ENCODE results near the gene FMN1.

FMN1 gene

GRCh38 chr15:33194704-33195670, at the start of gene FMN1:
FMN1 (minus strand) TSS chr15:33194714; CDS start chr15:33154914, 39,800 bp downstream.
- peak; percentile 88 to 91 for DNase-seq

GRCh38 chr15:33243869-33244268, 49.4 kb upstream of the FMN1 start:
- no peak for DNase-seq

- DNase-seq, result no peak
Observed at GRCh38 chr15:33243393-33243792, 48.9 kb upstream of the FMN1 start.

- no peak for DNase-seq
Observed at GRCh38 chr15:33242669-33243191, 48.2 kb upstream of the FMN1 start.

- no peak for DNase-seq
Observed at GRCh38 chr15:33242165-33242564, 47.7 kb upstream of the FMN1 start.

GRCh38 chr15:33236841-33237509, 42.5 kb upstream of the FMN1 start:
- no peak for DNase-seq

DNA sequence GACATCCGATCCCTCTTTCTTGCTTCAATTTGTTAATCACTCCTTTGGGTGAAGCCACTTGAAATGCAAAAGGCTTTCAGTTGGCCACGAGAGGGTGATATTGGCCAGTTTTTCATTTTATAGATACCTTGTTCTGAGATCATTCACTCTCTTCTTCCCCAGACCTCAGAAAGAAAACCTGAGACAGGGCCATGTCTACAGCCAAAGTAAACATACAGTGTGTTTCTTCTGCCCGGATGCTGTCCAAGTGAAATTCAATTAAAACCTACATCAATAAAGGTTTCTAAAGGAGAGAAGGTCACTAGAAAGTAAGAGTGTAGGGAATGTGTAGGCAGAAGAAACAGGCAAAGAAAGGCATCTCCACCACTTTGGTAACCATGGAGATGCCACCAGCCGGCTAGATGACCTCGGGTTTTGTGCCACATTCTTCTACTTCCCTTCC, 39.5 kb upstream of the FMN1 start:
- DNase-seq, result no peak

DNA sequence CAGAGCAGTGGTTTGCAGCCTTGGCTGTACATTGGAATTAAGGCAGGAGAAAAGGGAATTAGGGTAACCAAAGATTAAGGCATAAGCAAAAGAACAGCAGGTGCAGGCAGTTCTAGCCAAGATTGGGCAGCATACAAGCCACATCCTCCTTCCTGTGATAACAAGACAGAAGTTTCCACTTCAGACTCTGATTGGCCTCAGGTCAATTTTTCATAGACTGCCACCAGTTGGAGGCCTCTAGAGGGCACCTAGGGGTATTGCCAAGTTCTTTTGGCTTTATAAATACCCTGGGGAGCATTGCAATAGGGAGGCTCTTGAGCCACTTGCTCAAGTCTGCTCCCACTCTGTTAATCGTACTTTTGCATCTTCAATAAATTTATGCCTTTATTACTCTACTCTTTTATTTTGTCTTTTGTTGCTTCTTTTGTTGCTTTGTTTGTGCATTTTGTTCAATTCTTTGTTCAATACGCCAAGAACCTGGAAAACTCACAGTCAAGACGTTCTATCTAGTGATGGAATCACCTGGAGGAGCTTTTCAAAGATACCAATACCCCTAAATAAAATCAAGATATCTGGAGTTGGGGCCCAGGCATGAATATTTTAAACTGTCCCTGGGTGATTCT, 32.2 kb upstream of the FMN1 start:
- DNase-seq, result peak; percentile 55 to 70

DNA sequence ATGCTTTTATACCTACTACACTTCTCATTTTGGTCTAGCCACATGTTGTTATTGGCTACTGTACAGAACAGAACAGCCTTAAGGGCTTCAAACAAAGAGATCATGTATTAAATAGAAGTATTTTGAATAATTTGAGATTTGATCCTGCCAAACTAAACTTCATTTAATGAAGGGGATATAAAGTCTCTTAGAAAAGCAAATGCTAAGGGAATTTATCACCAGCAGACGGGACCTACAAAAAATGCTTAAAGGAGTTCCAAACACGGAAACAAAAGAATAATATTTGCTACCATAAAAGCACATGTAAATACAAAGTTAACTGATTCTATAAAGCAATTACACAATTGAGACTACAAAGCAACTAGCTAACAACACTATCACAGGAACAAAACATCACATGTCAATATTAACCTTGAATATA, 23.6 kb upstream of the FMN1 start:
- DNase-seq, result no peak

DNA sequence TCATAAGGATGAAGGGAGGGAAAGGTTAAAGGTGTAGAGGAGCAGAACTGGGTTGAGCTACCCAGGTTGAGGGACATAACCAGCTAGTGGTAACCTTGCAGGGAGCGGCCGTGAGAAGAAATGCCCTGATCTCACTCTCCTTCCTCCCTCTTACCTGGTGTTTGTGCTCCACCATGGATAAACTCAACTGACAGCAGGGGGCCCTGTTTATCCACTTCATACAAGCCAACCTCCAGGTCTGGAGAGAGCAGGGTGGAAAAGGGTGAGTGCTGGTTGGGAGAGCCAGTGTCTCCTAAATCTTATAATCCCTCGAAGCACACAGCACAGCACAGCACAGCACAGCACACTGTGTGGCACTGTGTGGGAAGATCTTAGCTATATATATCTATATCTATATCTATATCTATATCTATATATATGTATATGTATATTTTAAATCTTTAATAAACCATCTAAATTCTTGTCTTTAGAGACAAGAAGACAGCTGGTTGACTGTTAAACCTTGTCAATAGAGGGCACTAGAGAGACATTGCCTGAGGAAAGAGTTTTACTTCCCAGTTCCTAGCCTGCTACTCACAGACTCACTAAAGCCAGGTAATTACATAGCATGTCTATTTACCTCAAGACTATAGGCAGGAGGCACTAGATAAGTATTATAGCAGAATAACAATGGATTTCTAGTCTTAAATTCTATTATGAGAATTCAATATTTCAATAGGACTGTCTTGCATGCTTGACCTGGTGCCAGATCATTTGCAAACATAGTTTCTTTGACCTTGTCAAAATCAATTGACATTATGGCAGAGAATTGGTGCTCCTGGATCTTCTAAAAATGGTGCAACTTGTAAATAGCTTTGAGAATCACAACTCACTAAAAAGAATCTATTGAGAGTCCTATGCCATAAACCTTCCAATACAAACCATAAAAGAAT, 21.7 kb upstream of the FMN1 start:
- DNase-seq, result no peak

GRCh38 chr15:33211176-33211808, 16.8 kb upstream of the FMN1 start:
- DNase-seq, result no peak

GRCh38 chr15:33209575-33210481, 15.3 kb upstream of the FMN1 start:
- no peak for DNase-seq

- no peak for DNase-seq
Observed at GRCh38 chr15:33207646-33208045, 13.1 kb upstream of the FMN1 start.

DNA sequence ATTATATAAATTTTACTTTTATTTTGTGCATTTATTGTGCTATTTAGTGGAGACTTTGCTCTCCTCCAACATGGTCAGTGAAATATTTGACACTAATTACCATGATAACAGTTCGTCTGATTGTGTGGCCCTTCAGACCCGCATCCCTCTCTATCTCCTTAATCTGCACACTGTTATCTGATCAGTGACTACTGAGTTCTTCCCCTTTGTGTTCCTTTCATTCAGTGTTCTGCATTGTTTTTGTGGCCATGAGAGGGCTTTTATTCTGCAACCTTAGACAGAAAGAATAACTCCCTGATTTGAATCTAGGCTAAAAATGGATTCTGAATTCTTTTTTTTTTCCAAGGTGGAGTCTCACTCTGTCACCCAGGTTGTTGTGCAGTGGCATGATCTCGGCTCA, 11.9 kb upstream of the FMN1 start:
- no peak for DNase-seq

GRCh38 chr15:33204926-33205325, 10.4 kb upstream of the FMN1 start:
- DNase-seq, result no peak

- no peak for DNase-seq
Observed at GRCh38 chr15:33204087-33204486, 9.6 kb upstream of the FMN1 start.

DNA sequence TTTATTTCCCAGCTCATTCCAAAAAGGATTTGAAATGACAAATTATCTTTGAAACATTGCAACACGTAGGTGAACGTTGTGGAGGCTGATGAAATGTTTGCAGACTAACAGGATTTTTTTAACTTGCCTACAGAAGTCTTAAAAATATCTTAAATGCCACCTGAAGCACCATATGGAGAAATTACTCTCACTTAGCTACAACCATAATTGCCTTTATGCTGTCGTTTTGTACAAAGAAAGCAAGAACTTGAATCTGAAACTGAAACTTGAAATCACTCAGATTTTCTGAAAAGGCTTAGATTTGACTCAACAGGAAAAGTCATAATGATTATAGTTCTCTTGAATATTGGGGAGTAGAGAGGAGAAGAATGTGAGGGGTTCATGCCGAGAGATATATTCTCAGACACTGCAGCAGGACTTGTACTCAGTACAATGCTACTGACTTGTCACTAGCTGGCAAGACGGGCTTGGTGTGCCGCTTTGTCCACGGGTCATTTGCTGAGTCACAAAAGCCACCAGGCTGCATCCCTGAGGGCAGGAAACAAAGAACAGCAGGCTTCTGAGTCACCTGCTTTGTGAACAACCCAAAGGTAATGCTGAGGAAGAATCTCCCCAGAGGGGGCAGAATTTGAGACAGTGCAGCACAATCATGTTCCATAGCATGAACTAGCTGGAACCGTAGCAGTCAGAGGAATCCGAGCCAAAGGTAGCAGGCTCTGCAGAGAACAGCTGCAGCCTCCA, 7.1 kb upstream of the FMN1 start:
- DNase-seq, result peak; percentile 56 to 64

DNA sequence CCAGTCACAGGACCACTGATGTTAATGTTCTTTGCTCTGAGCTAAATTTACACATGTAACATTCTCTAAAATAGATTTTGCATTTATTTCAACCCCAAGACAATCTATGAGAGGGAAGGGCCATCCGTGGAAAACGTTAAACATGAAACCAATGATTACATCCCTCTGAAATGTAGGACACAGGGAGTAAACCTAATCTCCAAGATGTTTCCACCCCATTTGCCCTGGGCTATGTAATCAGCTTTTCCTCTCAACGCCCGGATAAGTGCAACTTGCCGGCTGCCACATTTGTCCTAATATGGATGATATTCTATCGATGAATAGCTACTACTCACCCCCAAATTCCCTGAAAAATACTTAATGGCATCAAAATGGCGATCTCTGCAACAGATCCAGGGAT, 6.4 kb upstream of the FMN1 start:
- DNase-seq, result no peak

DNA sequence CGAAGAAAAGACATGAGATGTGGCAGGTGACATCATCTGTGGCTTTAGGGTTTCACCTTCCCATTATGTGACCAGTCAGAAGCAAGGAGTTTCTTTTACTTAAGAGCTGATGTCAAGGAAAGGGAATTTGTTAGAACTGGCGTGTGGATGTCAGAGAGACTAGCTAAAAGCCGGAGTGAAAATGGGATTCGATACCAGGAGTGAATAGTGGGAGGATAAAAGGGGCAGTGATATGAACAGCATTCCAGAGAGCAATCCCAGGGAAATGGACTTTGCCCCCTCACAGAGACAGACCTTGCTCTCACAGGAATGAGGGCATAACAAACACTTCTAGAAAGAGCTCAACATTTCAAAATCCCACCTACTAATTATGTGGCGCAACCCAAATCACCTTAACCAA, 5.9 kb upstream of the FMN1 start:
- DNase-seq, result no peak

- DNase-seq, result no peak
Observed at GRCh38 chr15:33198541-33198940, 4.0 kb upstream of the FMN1 start.

Measured in activated CD4-positive, alpha-beta T cell treated with anti-CD3 and anti-CD28 coated beads for 4 hours (primary cell).